K562 (cell line): ENCODE measurements around the gene KCP. TPM values are rescaled to one million over a fixed set of nuclear protein-coding genes. Genes with fewer than 3 reads are reported as not detected.

ENCODE experiments used
- ARHGAP35 ChIP-seq: fragments of 450-650 bp; IDR thresholded peaks from 2 replicates; pipeline ENCODE4 v1.6.1; 2018; ENCODE audit not compliant: partially characterized antibody
- CHD1 ChIP-seq: fragments of 200-600 bp; sonication (generic); IDR thresholded peaks from one replicate; pipeline ENCODE4 v1.6.1; 2012; ENCODE audit warnings: mild to moderate bottlenecking, moderate library complexity, low read length, inconsistent platforms
- FOXM1 ChIP-seq, 2 experiments: fragments of 450-650 bp in 1 of 2; sonication (generic) in 1 of 2; formaldehyde crosslinking in 1 of 2; IDR thresholded peaks; 2 replicates each; pipeline versions ENCODE4 v1.6.1 to v1.9.0; 2017 to 2022; ENCODE audit warnings: low read depth in 2 of 2, mild to moderate bottlenecking in 2 of 2, missing genetic modification reagents in 1 of 2, moderate library complexity in 1 of 2
- GATAD2A ChIP-seq: fragments of 450-650 bp; IDR thresholded peaks from 2 replicates; pipeline ENCODE4 v1.6.1; 2017
- MBD2 ChIP-seq: sonication (generic); IDR thresholded peaks from 2 replicates; pipeline ENCODE4 v1.6.1; 2016; ENCODE audit warnings: low read depth, borderline replicate concordance
- MXI1 ChIP-seq: IDR thresholded peaks from 2 replicates; pipeline ENCODE4 v1.6.1; 2011; ENCODE audit warnings: low read depth, mild to moderate bottlenecking, improper control_type of control experiment, low read length
- MYC ChIP-seq, 2 experiments: fragments of 250-450 bp in 1 of 2; sonication (Bioruptor Pico) in 1 of 2; IDR thresholded peaks; 2 replicates each; pipeline versions ENCODE4 v1.5.1 to v1.6.1; 2012 to 2021; ENCODE audit warnings: low read depth in 2 of 2, borderline replicate concordance in 1 of 2, improper control_type of control experiment in 1 of 2, low read length in 1 of 2, mild to moderate bottlenecking in 1 of 2, moderate library complexity in 1 of 2
- NBN ChIP-seq: fragments of 450-650 bp; IDR thresholded peaks from 2 replicates; pipeline ENCODE4 v1.6.1; 2016; ENCODE audit warnings: low read depth, mild to moderate bottlenecking
- NFYB ChIP-seq: IDR thresholded peaks from 2 replicates; pipeline ENCODE4 v1.6.1; 2011; ENCODE audit warnings: mild to moderate bottlenecking, moderate library complexity; ENCODE audit not compliant: insufficient read length; ENCODE audit errors: extremely low read depth
- PHF8 ChIP-seq: fragments of 200-600 bp; sonication (generic); IDR thresholded peaks from 2 replicates; pipeline ENCODE4 v1.6.1; 2012; ENCODE audit warnings: mixed run types, mild to moderate bottlenecking, inconsistent platforms, low read length, moderate library complexity, borderline replicate concordance
- RBM39 ChIP-seq: fragments of 200-400 bp; formaldehyde crosslinking; optimal IDR thresholded peaks from 2 replicates; pipeline ENCODE3; 2018; ENCODE audit warnings: low read depth, low read length
- SMC3 ChIP-seq: conservative IDR thresholded peaks from 2 replicates; pipeline ENCODE4 v1.6.1; 2011; ENCODE audit warnings: low read depth, low read length, improper control_type of control experiment; ENCODE audit not compliant: insufficient read depth
- ZHX1 ChIP-seq: fragments of 150-350 bp; conservative IDR thresholded peaks from 2 replicates; pipeline ENCODE4 v1.6.1; 2014; ENCODE audit warnings: low read length
- polyA plus RNA-seq, 8 experiments: library from polyadenylated mRNA; depleted of rRNA in 4 of 8; stranded (reverse) in 5 of 8; unstranded in 3 of 8; fragments of >200 nt; fragmentation: Nextera tagmentation in 2 of 8; fragmentation: Illumina TruSeq in 1 of 8; extraction: Ambion mirVana in 2 of 8; extraction: Trizol in 1 of 8; gene quantifications; 2 replicates each; pipeline versions ENCODE4 v1.2.1 to v1.2.3, GENCODE V29; 2011 to 2014; ENCODE audit warnings: inconsistent platforms in 1 of 8, missing spikeins in 1 of 8
- total RNA-seq, 7 experiments: library from RNA; depleted of rRNA in 6 of 7; stranded (reverse); fragments of >200 nt in 6 of 7; fragmentation: Illumina TruSeq in 2 of 7; extraction: Trizol in 2 of 7; gene quantifications; 2 replicates each; pipeline versions ENCODE4 v1.2.1 to v1.2.3, GENCODE V29; 2011 to 2021; ENCODE audit warnings: low replicate concordance in 1 of 7
- TF ChIP-seq, protein P1 (sequence below), 3 experiments: IDR thresholded peaks in 2 of 3; conservative IDR thresholded peaks in 1 of 3; 2 replicates each; pipeline ENCODE4 v1.5.1; 2011 to 2012; ENCODE audit warnings: low read length in 3 of 3, mild to moderate bottlenecking in 3 of 3, control low read depth in 2 of 3, improper control_type of control experiment in 1 of 3, inconsistent platforms in 1 of 3, low read depth in 1 of 3, mixed read lengths in 1 of 3, moderate library complexity in 1 of 3; ENCODE audit not compliant: insufficient read depth in 2 of 3
- TF ChIP-seq, protein P2 (sequence below): fragments of 450-650 bp; IDR thresholded peaks from 2 replicates; pipeline ENCODE4 v1.6.1; 2016; ENCODE audit warnings: borderline replicate concordance
- TF ChIP-seq, protein P3 (sequence below): fragments of 450-650 bp; conservative IDR thresholded peaks from 2 replicates; pipeline ENCODE4 v1.6.1; 2016; ENCODE audit warnings: missing genetic modification characterization, low read depth, mild to moderate bottlenecking, missing compliant biosample characterization, moderate library complexity
- TF ChIP-seq, protein P4 (sequence below), 3 experiments: fragments of 200-800 bp in 1 of 3; sonication (Bioruptor generic) in 1 of 3; sonication (generic) in 1 of 3; formaldehyde crosslinking in 1 of 3; IDR thresholded peaks; 2 replicates each; pipeline versions ENCODE4 v1.6.1 to v1.8.0; 2016 to 2022; ENCODE audit warnings: mild to moderate bottlenecking in 2 of 3, missing compliant biosample characterization in 2 of 3, missing genetic modification characterization in 2 of 3, missing genetic modification reagents in 1 of 3

KCP gene
- total and polyA plus RNA-seq, 9 of the 15 experiments (the other 6 are each of a cell fraction or from before 2014, with no cell fraction given) = 0.06 to 0.17 (median 0.12) TPM; not detected in 3

- TF ChIP-seq, protein P1, sequence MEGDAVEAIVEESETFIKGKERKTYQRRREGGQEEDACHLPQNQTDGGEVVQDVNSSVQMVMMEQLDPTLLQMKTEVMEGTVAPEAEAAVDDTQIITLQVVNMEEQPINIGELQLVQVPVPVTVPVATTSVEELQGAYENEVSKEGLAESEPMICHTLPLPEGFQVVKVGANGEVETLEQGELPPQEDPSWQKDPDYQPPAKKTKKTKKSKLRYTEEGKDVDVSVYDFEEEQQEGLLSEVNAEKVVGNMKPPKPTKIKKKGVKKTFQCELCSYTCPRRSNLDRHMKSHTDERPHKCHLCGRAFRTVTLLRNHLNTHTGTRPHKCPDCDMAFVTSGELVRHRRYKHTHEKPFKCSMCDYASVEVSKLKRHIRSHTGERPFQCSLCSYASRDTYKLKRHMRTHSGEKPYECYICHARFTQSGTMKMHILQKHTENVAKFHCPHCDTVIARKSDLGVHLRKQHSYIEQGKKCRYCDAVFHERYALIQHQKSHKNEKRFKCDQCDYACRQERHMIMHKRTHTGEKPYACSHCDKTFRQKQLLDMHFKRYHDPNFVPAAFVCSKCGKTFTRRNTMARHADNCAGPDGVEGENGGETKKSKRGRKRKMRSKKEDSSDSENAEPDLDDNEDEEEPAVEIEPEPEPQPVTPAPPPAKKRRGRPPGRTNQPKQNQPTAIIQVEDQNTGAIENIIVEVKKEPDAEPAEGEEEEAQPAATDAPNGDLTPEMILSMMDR (IDR thresholded peaks at IDR 0.05 in 2 of 3, conservative IDR thresholded peaks at IDR 0.05 in 1 of 3; ENCODE audit: insufficient read depth in 2 of 3, low read depth in 1 of 3, low read length in 3 of 3) = peak; percentile 76 to 91 (median 85)
- TF ChIP-seq MXI1 = no peak
- no peak; the same call in 1 of the 2 replicates for TF ChIP-seq NBN
- TF ChIP-seq FOXM1 (IDR thresholded peaks at IDR 0.05; ENCODE audit: low read depth) = no peak
- no peak for TF ChIP-seq FOXM1 (CRISPR knock-in tag; IDR thresholded peaks at IDR 0.05; ENCODE audit: low read depth)
- TF ChIP-seq, protein P2, sequence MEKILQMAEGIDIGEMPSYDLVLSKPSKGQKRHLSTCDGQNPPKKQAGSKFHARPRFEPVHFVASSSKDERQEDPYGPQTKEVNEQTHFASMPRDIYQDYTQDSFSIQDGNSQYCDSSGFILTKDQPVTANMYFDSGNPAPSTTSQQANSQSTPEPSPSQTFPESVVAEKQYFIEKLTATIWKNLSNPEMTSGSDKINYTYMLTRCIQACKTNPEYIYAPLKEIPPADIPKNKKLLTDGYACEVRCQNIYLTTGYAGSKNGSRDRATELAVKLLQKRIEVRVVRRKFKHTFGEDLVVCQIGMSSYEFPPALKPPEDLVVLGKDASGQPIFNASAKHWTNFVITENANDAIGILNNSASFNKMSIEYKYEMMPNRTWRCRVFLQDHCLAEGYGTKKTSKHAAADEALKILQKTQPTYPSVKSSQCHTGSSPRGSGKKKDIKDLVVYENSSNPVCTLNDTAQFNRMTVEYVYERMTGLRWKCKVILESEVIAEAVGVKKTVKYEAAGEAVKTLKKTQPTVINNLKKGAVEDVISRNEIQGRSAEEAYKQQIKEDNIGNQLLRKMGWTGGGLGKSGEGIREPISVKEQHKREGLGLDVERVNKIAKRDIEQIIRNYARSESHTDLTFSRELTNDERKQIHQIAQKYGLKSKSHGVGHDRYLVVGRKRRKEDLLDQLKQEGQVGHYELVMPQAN = no peak
- no peak for TF ChIP-seq ZHX1
- TF ChIP-seq GATAD2A = peak; percentile 63; the same call in 1 of the 2 replicates
- TF ChIP-seq NFYB = no peak
- TF ChIP-seq, protein P3, sequence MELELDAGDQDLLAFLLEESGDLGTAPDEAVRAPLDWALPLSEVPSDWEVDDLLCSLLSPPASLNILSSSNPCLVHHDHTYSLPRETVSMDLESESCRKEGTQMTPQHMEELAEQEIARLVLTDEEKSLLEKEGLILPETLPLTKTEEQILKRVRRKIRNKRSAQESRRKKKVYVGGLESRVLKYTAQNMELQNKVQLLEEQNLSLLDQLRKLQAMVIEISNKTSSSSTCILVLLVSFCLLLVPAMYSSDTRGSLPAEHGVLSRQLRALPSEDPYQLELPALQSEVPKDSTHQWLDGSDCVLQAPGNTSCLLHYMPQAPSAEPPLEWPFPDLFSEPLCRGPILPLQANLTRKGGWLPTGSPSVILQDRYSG = peak; percentile 36; the same call in 1 of the 2 replicates
- TF ChIP-seq CHD1 = no peak
- TF ChIP-seq PHF8 = no peak
- TF ChIP-seq, protein P4, sequence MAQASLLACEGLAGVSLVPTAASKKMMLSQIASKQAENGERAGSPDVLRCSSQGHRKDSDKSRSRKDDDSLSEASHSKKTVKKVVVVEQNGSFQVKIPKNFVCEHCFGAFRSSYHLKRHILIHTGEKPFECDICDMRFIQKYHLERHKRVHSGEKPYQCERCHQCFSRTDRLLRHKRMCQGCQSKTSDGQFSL (CRISPR knock-in tag; IDR thresholded peaks at IDR 0.05) = no peak
- TF ChIP-seq, protein P4 (tag; IDR thresholded peaks at IDR 0.05) = peak in 1 of 2 experiments; percentile 18; a peak in 1 of 4 replicates
- TF ChIP-seq RBM39 = no peak
- no peak for TF ChIP-seq ARHGAP35
- peak; percentile 60 for TF ChIP-seq SMC3
- peak; percentile 27; the same call in 1 of the 2 replicates for TF ChIP-seq MYC (IDR thresholded peaks at IDR 0.05; ENCODE audit: low read depth, low read length)
- no peak for TF ChIP-seq MYC (CRISPR knock-in tag; IDR thresholded peaks at IDR 0.05; ENCODE audit: borderline replicate concordance, low read depth)
- no peak for TF ChIP-seq MBD2
Observed at GRCh38 chr7:128863433-128863989, 47.0 kb downstream of the KCP start (continued).
